Tongue (tissue), 2 donors: ENCODE results near the gene HHLA2. TPM values are rescaled to one million over a fixed set of nuclear protein-coding genes. Genes with fewer than 3 reads are reported as not detected.

Experiments used
- DNase-seq: peaks from one replicate; pipeline ENCODE4 v3.0.0-alpha.2; 2015
- total RNA-seq: library from RNA; depleted of rRNA; stranded (reverse); fragments of >200 nt; gene quantifications from one replicate; pipeline ENCODE4 v1.2.3, GENCODE V29; 2014

HHLA2 gene
- total RNA-seq, 1 donor from 2014 or later: not detected

GRCh38 chr3:108394016-108394415, 97.7 kb downstream of the HHLA2 start:
- no peak for DNase-seq

- no peak for DNase-seq
These were observed 98.2 kb downstream of the HHLA2 start for GRCh38 chr3:108394563-108394962.

DNA sequence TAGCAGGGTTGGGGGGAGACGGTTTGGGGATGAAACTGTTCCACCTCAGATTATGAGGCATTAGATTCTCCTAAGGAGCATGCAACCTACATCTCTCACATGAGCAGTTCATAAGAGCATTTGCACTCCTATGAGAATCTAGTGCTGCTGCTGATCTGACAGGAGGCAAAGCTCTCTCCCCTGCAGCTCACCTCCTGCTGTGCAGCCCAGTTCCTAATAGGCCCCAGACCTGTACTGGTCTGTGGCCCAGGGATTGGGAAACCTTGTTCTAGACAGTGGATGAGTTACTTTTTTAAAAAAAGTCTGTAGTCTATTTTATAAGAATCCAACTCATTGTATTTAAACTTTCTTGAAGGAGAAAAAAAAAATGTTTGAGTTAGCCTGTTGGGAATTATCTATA, 100.0 kb downstream of the HHLA2 start:
- DNase-seq: no peak

- DNase-seq: no peak
These were observed 102.2 kb downstream of the HHLA2 start for GRCh38 chr3:108398510-108398909.

- DNase-seq: no peak
These were observed 105.5 kb downstream of the HHLA2 start for GRCh38 chr3:108401836-108402235.

DNA sequence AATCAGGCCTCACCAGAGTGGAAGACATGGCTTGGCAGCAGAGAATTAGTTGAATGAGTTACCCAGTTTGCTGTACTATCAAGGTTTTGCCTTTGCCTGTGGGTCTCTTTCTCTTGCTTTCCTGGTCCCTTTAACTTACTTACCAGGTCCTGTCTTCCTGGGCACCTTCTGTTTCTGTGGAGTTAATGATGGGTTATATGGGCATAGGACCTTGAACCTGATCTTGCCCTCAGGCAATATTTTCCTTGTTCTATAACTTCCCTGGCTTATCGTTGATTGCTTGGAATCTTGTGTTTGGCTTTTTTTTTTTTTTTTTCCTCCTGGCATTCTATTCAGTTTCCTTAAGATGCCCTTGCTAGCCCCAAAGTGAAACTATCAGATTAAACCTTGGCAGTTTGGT, 106.8 kb downstream of the HHLA2 start:
- no peak for DNase-seq

DNA sequence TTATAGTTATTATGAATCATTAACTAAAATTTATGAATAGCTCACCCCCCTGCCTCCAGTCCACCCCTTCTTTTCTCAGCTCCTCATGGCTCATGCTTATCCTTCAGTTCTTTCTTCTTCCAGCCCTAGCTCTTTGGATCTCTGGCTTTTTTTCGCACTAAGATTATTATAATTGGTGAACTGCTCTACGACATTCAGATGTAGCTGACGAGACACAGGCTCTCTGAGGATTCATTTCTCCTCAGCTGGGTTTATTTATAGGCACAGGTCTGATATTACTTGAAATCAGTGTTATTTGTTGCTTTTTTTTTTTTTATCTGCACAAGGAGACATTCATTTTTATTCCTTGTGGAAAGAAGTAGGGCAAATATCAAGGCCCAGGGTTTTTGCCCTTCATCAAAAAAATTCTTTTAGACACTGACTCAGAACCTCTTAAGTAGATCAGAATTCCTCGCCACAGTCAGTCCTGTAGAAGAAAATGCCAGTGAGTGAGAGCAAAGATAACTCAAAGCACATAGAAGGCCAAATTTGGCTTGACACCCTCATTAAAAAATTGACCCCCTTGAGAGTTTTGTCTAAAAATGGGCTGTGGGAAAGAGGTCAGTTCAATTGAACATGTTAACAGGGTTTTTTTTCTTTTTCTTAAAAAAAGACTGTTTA, 107.5 kb downstream of the HHLA2 start:
- DNase-seq: no peak

DNA sequence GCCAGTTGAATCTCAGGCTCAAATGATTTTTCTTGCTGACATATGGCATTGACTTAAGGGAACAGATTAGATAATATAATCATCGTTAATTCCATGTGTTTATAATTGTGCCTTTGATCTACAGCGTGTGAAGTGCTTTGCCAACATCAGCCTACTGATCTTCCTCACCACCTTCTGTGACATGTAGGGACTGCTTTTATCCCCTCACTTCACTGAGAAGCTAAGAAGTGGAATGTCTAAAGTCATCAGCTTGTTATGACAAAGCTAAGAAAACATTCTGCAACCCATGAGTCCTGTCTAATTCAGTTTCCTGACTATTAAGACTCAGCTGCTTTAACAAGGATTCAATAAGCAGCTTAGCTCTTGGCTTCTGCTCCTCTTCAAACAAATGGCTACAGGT, 108.0 kb downstream of the HHLA2 start:
- no peak for DNase-seq

DNA sequence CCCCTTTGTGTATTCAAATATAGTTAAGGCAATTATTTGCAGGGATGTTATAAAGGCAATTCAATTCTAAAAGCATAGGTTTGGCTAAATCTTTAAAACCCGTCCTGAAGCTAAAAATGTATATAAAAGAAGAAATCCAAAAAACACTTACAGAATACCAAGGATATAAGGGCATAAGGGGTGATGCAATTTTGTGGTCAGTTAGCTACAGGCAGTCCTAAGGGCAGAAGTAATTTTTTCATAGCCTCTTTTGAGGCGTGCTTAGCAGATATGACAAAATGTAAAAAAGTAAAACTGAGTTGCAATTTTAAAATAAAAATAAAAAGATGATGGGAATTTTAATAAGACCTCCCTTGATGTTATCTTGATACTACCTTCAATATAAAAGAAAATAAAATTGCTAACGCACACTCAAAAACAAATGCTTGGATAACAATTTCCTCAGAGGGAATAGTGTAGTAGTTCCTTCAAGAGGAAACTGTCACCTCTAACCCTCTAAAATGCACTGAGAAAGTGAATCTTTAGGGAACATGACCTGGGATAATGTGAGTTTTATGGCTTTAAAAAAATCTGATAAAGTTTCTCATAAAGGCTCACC, 109.8 kb downstream of the HHLA2 start:
- no peak for DNase-seq

- DNase-seq: peak; percentile 69
These were observed 110.4 kb downstream of the HHLA2 start for GRCh38 chr3:108406661-108407206.

DNA sequence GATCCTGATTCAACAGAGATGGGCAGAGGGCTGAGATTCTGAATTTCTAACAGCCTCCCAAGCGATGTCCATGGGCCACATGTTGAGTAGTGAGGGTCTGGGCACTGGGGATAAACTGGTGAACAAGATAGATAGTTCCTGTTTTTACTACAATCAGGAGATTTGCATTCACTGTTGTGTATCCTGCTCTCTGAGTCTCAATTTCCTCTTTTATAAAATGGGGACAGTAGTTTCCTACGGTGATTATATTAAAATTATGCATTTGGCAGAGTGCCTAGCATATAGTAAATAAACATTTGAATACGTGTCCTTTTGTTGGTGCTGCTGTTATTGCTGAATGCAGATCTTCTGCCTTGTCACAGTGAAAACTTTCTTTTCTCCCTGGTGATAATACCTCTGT, 111.5 kb downstream of the HHLA2 start:
- no peak for DNase-seq

DNA sequence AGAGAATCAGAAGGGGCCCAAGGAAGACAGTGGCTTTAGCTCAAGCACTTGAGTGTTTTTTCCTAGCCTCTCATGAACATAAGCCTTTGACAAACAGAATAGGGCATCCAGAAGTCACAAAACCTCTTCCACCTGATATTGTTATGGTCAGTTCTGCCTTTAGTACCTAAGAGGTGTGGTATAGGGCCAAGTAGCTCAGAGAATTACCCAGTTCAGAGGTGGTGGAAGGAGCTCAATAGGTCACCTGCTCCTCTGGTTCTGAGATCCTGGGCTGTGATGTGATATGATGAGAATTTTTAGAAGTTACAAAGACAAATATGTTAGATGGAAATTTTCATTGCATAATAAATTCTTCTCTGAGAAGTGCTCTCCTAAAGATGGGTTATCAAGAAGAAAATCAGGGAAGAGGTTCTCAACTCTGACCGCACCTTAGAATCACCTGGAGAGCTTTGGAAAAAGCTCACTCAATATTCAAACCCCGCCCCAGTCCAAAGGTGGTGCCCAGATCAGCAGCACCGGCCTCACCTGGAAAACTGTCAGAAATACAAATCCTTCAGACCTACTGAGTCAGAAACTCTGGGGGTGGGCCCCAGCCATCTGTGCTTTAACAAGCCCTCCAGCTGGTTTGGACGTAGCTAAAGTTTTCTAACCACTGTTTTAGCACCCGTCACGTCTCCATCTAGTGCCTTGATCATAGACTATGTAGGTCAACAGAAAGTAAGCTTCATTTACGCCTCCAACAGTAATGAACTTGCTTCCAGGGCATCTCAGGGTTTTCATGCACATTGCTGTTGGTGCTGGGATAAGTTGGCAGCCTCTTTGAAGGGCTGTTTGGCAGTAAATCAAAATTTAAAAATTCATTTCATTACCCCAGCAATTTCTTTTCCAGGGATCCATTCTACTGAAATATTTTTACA, 112.8 kb downstream of the HHLA2 start:
- no peak for DNase-seq

- DNase-seq: no peak
These were observed 113.4 kb downstream of the HHLA2 start for GRCh38 chr3:108409800-108410178.

DNA sequence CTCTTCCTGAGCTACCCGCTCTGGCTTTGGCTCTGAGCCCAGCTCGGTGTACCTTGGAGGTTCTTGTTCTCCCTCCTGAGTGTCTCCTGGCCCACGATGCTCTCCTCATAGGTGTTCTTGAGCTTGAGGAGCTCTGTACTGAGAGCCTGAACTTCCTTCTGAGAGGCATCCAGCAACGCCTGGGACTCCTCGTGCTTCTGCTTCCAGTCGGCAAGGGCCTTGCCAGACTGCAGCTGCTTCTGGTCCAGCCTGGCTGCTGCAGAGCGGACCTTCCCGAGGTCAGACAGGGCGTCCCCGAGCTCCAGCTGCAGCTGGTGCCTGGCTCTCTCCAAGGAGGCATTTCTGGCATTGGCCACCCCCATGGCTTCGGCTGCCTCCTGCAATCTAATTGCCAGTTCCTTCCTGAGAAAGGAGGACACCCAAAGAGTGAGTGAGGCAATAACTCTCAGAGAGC, 114.2 kb downstream of the HHLA2 start:
- DNase-seq: no peak

GRCh38 chr3:108412121-108412750, 115.9 kb downstream of the HHLA2 start:
- no peak for DNase-seq

DNA sequence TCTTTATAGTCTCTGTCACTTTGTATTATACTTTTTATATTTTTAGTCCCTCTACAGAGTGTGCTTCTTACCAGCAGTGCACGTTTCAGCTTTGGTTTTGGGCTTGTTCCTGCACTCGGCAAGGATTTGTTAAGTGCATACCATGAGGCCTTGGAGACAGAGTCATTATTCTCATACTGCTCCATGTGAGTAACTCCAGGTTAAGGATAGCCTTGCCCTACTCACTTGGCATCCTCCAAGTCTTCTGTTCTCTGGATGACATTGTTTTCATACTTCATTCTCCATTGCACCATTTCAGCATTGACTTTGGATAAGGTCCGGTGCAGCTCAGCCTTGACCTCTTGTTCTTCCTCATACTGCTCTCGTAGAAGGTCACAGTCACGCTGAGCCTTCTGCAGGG, 117.7 kb downstream of the HHLA2 start:
- DNase-seq: no peak

- no peak for DNase-seq
These were observed 119.3 kb downstream of the HHLA2 start for GRCh38 chr3:108415661-108416060.

DNA sequence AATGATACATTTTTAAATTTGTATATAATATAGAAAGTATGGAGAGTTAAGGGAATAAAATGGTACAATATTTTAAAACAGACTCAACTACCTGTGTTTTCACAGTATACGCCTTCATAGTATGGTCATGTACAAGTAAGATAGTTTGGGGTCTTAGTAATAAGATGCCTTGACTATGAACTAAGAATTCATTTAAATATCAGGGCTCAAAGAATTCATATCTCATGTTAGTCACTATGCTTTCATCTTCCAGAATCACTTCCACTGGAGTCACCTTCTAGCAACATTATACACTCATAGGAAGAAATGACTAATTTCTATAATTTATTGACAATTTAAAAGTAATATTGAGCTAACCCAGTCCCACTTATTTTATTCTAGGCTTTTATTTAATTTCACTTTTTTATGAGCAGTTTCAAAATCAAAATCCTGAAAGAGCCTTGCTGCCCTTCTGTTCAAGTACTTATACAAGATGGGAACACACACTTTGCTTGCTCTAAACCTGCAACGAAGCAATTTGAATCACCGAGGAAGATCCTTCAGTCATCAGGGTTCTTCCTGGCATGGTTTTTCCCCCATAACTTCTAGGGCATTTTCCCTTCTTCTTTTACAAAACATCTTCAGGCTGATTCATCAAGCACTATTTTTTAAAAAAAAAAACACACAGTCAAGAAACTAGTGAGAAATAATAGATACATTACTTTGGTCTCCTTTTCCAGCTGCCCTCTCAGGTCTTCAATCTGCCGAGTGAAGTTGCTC, 119.9 kb downstream of the HHLA2 start:
- no peak for DNase-seq

GRCh38 chr3:108420926-108421325, 124.6 kb downstream of the HHLA2 start:
- DNase-seq: no peak
